SK-N-SH (cell line): ENCODE measurements around the gene ACOT4.
"Not testable (repeated sequence)": the region's sequence is repeated elsewhere in the genome, so short reads cannot be mapped to it uniquely, and the experiment has no call there.

Experiments used
- CTCF ChIP-seq: fragments of 200-600 bp; sonication (generic); IDR thresholded peaks from 2 replicates; pipeline ENCODE4 v1.6.1; 2017; ENCODE audit warnings: antibody characterized with exemption, mild to moderate bottlenecking, moderate library complexity
- EP300 ChIP-seq, 2 experiments: IDR thresholded peaks; 2 replicates each; pipeline versions ENCODE4 v1.4.0 to v1.6.1; 2012; ENCODE audit warnings: borderline replicate concordance in 1 of 2, low read depth in 1 of 2, low read length in 1 of 2
- EZH2phosphoT487 ChIP-seq: fragments of 200-600 bp; sonication (generic); IDR thresholded peaks from 2 replicates; pipeline ENCODE4 v1.6.1; 2017; ENCODE audit warnings: low read depth, mixed run types, mild to moderate bottlenecking, antibody characterized with exemption, moderate library complexity, borderline replicate concordance
- MAX ChIP-seq: IDR thresholded peaks from 2 replicates; pipeline ENCODE4 v1.4.0; 2012; ENCODE audit warnings: low read depth
- POLR2AphosphoS5 ChIP-seq: IDR thresholded peaks from 2 replicates; pipeline ENCODE4 v1.6.1; 2012; ENCODE audit warnings: low read depth, low read length
- RAD21 ChIP-seq: IDR thresholded peaks from 2 replicates; pipeline ENCODE4 v1.6.1; 2012; ENCODE audit warnings: mild to moderate bottlenecking, low read length

GRCh38 chr14:73582102-73582979 is 9.3 kb upstream of the ACOT4 start:
- TF ChIP-seq CTCF; EP300 (IDR thresholded peaks at IDR 0.05; ENCODE audit: borderline replicate concordance in 1 of 2, low read depth in 1 of 2, low read length in 1 of 2); MAX; POLR2AphosphoS5; RAD21; EZH2phosphoT487: not testable (repeated sequence)
